Hepatocyte (in vitro differentiated cells): ENCODE data around the gene KRT80. TPM values are rescaled to one million over a fixed set of nuclear protein-coding genes. Genes with fewer than 3 reads are reported as not detected.

ENCODE experiments used
- DNase-seq: peaks from one replicate; pipeline ENCODE4 v3.0.0-alpha.2; 2016; ENCODE audit warnings: low spot score
- H2AFZ ChIP-seq: fragments of 200-600 bp; sonication (generic); 2 replicates; pipeline ENCODE4 v1.6.0; 2016; ENCODE audit warnings: antibody characterized with exemption, mild to moderate bottlenecking
- H3K27ac ChIP-seq: fragments of 200-600 bp; sonication (generic); 2 replicates; pipeline ENCODE4 v1.5.1; 2016; ENCODE audit warnings: mild to moderate bottlenecking
- H3K27me3 ChIP-seq: fragments of 200-600 bp; sonication (generic); 2 replicates; pipeline ENCODE4 v1.6.1; 2016
- H3K36me3 ChIP-seq: fragments of 200-600 bp; sonication (generic); replicated peaks from 2 replicates; pipeline ENCODE4 v1.5.1; 2016; ENCODE audit warnings: low read depth; ENCODE audit not compliant: insufficient read depth
- H3K4me1 ChIP-seq: fragments of 200-600 bp; sonication (generic); 2 replicates; pipeline ENCODE4 v1.5.1; 2016; ENCODE audit warnings: mild to moderate bottlenecking, moderate library complexity; ENCODE audit not compliant: insufficient read depth
- H3K4me2 ChIP-seq: fragments of 200-600 bp; sonication (generic); 2 replicates; pipeline ENCODE4 v1.6.0; 2016
- H3K4me3 ChIP-seq: fragments of 200-600 bp; sonication (generic); 2 replicates; pipeline ENCODE4 v1.5.1; 2016; ENCODE audit warnings: mild to moderate bottlenecking
- H3K79me2 ChIP-seq: fragments of 200-600 bp; sonication (generic); 2 replicates; pipeline ENCODE4 v1.6.0; 2017; ENCODE audit warnings: mild to moderate bottlenecking
- H3K9me2 ChIP-seq: fragments of 200-600 bp; sonication (generic); replicated peaks from 2 replicates; pipeline ENCODE4 v1.6.0; 2017; ENCODE audit warnings: mild to moderate bottlenecking; ENCODE audit not compliant: insufficient read depth
- H3K9me3 ChIP-seq: fragments of 200-600 bp; sonication (generic); 2 replicates; pipeline ENCODE4 v1.5.1; 2016; ENCODE audit warnings: low read depth, mild to moderate bottlenecking
- H4K20me1 ChIP-seq: fragments of 200-600 bp; sonication (generic); 2 replicates; pipeline ENCODE4 v1.6.0; 2016; ENCODE audit warnings: mild to moderate bottlenecking; ENCODE audit not compliant: insufficient read depth, poor library complexity, severe bottlenecking
- EZH2 ChIP-seq: fragments of 200-600 bp; sonication (generic); IDR thresholded peaks from 2 replicates; pipeline ENCODE4 v1.6.1; 2016; ENCODE audit warnings: antibody characterized with exemption, mild to moderate bottlenecking, borderline replicate concordance
- EZH2phosphoT487 ChIP-seq: fragments of 200-600 bp; sonication (generic); IDR thresholded peaks from one replicate; pipeline ENCODE4 v1.6.1; 2018; ENCODE audit warnings: antibody characterized with exemption, mild to moderate bottlenecking, low read depth, moderate library complexity; ENCODE audit not compliant: unreplicated experiment, severe bottlenecking
- WGBS: methylation state at CpG from one replicate; pipeline ENCODE4 v1.1.6; 2016; ENCODE audit warnings: low lambda C conversion rate; ENCODE audit errors: missing lambda C conversion rate; 5-methylcytosine and 5-hydroxymethylcytosine counted together
- polyA plus RNA-seq: library from polyadenylated mRNA; unstranded; fragments of >200 nt; fragmentation: Nextera tagmentation; extraction: Ambion mirVana; gene quantifications from 2 replicates; pipeline ENCODE4 v1.2.1, GENCODE V29; 2016
- total RNA-seq: library from RNA; depleted of rRNA; stranded (reverse); fragments of >200 nt; gene quantifications from 2 replicates; pipeline ENCODE4 v1.2.3, GENCODE V29; 2014
- TF ChIP-seq, protein P1 (sequence below): fragments of 200-600 bp; sonication (generic); IDR thresholded peaks from 2 replicates; pipeline ENCODE4 v1.5.1; 2016; ENCODE audit warnings: antibody characterized with exemption, mild to moderate bottlenecking; ENCODE audit not compliant: poor library complexity

The KRT80 gene
- total and polyA plus RNA-seq, 2 experiments from 2014 or later = 0.77 to 1.2 TPM

DNA sequence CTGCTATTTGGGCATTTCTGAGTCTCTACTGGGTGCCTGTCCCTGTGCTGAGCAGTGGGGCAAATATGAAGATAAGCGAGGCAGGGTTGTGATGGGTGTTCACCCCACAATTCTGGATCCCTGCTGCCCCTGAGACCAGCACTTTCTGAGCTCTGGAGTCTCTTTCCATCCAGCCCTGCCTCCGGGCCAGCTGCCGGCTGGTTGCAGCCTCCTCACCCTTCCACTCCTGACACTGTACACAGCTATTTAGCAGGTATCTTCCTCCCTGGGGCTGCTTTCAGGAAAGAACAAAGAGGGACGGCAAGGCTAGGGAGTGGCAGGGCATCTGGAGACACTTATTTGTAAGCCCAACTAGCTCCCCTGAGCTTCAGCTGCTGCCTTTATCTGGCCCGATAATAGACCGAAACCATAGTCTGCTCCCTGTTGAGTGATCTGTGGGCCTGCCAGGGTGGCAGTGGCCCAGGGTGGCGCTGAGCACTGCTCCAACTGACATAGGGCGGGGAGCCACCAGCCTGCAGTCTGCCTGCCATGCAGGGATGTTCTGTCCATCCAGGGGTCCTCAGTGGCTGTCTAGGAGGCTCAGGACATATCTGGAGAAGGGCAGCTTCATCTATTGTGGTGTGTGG is 7.6 kb upstream of the KRT80 start:
- Histone ChIP-seq H4K20me1 (no peaks in the 10 kb centered on the region), H3K4me3 (no peak overlapping the region), H3K9me2 (no peaks in the 10 kb centered on the region), H3K79me2 (no peaks in the 10 kb centered on the region), H3K27ac (no peak overlapping the region), H3K9me3 (no peaks in the 10 kb centered on the region), H3K27me3 (no peaks in the 10 kb centered on the region), H2AFZ (no peak overlapping the region), H3K36me3 (no peaks in the 10 kb centered on the region), H3K4me1 (peaks cover 25% of the 10 kb centered on the region), H3K4me2 (no peak overlapping the region)
- DNase-seq = no peak
- 76% methylated on average over 8 of the region's 8 CpGs for WGBS
- TF ChIP-seq EZH2phosphoT487 = no peak
- TF ChIP-seq EZH2 = no peak
- TF ChIP-seq, protein P1, sequence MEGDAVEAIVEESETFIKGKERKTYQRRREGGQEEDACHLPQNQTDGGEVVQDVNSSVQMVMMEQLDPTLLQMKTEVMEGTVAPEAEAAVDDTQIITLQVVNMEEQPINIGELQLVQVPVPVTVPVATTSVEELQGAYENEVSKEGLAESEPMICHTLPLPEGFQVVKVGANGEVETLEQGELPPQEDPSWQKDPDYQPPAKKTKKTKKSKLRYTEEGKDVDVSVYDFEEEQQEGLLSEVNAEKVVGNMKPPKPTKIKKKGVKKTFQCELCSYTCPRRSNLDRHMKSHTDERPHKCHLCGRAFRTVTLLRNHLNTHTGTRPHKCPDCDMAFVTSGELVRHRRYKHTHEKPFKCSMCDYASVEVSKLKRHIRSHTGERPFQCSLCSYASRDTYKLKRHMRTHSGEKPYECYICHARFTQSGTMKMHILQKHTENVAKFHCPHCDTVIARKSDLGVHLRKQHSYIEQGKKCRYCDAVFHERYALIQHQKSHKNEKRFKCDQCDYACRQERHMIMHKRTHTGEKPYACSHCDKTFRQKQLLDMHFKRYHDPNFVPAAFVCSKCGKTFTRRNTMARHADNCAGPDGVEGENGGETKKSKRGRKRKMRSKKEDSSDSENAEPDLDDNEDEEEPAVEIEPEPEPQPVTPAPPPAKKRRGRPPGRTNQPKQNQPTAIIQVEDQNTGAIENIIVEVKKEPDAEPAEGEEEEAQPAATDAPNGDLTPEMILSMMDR = no peak

GRCh38 chr12:52198454-52199215 is 6.8 kb upstream of the KRT80 start:
- Histone ChIP-seq H2AFZ (no peak overlapping the region), H3K9me2 (no peaks in the 10 kb centered on the region), H3K36me3 (no peaks in the 10 kb centered on the region), H3K79me2 (no peaks in the 10 kb centered on the region), H3K27me3 (no peaks in the 10 kb centered on the region), H3K4me3 (no peak overlapping the region), H3K9me3 (no peaks in the 10 kb centered on the region), H3K4me1 (peaks cover 28% of the 10 kb centered on the region), H3K4me2 (no peak overlapping the region), H4K20me1 (no peaks in the 10 kb centered on the region), H3K27ac (no peak overlapping the region)
- no peak for DNase-seq
- WGBS = 89% methylated on average over 5 of the region's 5 CpGs
- TF ChIP-seq, protein P1 = no peak
- no peak for TF ChIP-seq EZH2phosphoT487
- TF ChIP-seq EZH2 = no peak

DNA sequence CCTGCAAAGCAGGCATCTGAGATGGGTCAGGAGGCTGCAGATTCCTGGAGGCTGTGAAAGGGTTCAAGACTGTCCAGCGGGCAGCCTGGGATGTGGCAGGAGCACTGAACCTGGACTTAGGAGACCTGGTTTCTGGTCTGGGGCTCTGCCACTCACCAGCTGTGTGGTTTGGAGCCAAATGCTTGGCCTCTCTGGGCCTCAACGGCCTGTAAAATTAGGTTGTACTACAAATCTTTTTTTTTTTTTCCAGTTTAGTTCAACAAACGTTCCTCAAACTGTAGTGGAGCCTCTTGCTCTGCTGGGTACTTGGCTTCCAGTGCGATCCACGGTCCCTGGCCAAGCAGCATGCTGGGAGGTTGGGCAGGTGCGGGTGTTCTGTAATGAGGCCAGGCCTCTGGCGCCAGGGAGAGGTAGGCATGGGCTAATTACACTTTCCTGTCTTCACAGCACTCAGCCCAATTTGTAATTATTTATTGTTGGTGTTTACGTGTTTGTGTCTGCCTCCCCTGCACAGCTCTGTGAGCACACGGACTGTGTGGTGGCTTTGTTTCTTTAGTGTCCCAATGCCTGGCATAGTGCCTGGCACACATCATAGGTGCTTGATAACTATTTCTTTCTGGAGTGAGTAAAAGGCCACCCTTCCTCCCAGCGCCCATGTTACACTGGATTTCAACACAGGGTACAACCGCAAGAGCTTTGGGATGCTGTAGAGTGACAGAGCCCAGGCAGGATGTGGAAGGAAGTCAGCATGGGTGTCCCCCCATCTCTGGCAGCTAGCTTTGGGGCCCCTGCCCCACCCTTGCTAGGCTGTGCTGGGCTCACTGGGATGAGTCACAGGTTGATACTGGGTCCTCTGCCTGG is 5.8 kb upstream of the KRT80 start:
- no peaks in the 10 kb centered on the region for H3K9me3 ChIP-seq
- DNase-seq = no peak
- H2AFZ ChIP-seq = no peak overlapping the region
- no peaks in the 10 kb centered on the region for H3K27me3 ChIP-seq
- H3K36me3 ChIP-seq = no peaks in the 10 kb centered on the region
- no peak overlapping the region for H3K4me3 ChIP-seq
- H3K9me2 ChIP-seq = no peaks in the 10 kb centered on the region
- TF ChIP-seq, protein P1 = no peak
- TF ChIP-seq EZH2 (no peak), EZH2phosphoT487 (no peak)
- peaks cover 28% of the 10 kb centered on the region for H3K4me1 ChIP-seq
- H3K4me2 ChIP-seq = no peak overlapping the region
- no peaks in the 10 kb centered on the region for H3K79me2 ChIP-seq
- H4K20me1 ChIP-seq = no peaks in the 10 kb centered on the region
- no peak overlapping the region for H3K27ac ChIP-seq
- WGBS = 84% methylated on average over 11 of the region's 11 CpGs
